HFF-Myc (cell line): ENCODE measurements around the gene PLIN4.

Experiments
- DNase-seq: peaks from one replicate; pipeline ENCODE4 v3.0.0-alpha.2; 2011; ENCODE audit warnings: low read depth; ENCODE audit errors: extremely low read depth
- H3K4me3 ChIP-seq: replicated peaks from 2 replicates; pipeline ENCODE4 v1.5.1; 2011; ENCODE audit warnings: low read depth, mild to moderate bottlenecking, control low read depth, low read length
- TF ChIP-seq, protein P1 (sequence below): IDR thresholded peaks from 2 replicates; pipeline ENCODE4 v1.5.1; 2012; ENCODE audit warnings: mild to moderate bottlenecking, low read depth, low read length, control low read depth; ENCODE audit errors: missing control alignments

Gene PLIN4

DNA sequence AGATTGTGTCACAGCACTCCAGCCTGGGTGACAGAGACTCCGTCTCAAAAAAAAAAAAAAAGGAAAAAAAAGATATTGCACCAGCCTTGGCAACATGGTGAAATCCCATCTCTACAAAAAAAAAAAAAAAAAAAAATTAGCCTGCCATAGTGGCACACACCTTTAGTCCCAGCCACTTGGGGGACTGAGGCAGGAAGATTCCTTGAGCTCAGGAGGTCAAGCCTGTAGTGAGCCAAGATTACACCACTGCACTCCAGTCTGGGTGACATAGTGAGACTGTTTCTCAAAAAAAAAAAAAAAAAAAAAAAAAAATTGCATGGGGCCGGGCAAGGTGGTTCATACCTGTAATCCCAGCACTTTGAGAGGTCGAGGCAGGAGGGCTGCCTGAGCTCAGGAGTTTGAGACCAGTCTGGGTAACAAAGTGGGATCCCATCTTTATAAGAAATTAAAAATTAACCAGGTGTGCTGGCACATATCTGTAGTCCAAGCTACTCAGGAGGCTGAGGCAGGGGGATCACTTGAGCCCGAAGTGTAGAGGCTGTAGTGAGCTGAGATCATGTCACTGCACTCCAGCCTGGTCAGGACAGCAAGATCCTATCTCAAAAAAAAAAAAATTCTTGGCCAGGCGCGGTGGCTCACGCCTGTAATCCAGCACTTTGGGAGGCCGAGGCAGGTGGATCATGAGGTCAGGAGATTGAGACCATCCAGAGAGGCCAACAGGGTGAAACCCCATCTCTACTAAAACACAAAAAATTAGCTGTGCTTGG is 53.3 kb downstream of the PLIN4 start:
- TF ChIP-seq, protein P1, sequence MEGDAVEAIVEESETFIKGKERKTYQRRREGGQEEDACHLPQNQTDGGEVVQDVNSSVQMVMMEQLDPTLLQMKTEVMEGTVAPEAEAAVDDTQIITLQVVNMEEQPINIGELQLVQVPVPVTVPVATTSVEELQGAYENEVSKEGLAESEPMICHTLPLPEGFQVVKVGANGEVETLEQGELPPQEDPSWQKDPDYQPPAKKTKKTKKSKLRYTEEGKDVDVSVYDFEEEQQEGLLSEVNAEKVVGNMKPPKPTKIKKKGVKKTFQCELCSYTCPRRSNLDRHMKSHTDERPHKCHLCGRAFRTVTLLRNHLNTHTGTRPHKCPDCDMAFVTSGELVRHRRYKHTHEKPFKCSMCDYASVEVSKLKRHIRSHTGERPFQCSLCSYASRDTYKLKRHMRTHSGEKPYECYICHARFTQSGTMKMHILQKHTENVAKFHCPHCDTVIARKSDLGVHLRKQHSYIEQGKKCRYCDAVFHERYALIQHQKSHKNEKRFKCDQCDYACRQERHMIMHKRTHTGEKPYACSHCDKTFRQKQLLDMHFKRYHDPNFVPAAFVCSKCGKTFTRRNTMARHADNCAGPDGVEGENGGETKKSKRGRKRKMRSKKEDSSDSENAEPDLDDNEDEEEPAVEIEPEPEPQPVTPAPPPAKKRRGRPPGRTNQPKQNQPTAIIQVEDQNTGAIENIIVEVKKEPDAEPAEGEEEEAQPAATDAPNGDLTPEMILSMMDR: no peak
- no peak for DNase-seq
- no peak overlapping the region for H3K4me3 ChIP-seq

DNA sequence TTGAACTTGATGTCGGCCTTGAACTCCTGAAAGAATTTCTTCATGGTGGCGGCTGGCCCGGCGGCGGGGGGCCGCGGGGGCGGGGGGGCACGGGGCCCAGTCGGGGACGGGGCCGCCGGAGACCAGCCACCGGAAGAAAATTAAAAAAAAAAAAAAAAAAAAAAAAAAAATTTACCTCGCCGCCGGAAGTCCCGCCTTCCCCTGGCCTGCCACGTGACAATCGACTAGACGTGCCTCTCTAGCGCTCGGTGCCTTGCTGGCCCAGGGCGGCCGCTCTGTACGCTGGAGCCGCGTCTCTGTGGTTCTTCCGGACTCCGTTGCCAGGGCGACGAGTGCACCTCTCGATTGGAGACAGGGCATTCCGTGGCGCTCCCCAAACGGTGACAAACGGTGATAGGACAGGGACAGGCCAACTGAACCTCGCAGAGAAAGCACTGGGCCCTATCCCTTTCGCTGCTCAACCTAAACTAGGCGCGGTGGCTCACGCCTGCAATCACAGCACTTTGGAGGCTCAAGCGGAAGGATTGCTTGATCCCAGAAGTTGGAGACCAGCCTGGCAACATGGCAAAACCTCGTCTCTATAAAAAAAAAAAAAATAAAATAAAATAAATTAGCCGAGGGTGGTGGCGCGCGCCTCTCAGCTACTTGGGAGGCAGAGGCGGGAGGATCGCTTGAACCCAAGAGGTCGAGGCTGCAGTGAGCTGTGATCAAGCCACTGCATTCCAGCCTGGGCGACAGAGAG is 60.5 kb downstream of the PLIN4 start, which contains the start of gene UBXN6:
Gene UBXN6, minus strand, starts transcription at position 141 of the 742 bp plus-strand sequence. Its CDS starts 97 bp downstream, at position 44.
- DNase-seq: peak; percentile 87
- TF ChIP-seq, protein P1: no peak

DNA sequence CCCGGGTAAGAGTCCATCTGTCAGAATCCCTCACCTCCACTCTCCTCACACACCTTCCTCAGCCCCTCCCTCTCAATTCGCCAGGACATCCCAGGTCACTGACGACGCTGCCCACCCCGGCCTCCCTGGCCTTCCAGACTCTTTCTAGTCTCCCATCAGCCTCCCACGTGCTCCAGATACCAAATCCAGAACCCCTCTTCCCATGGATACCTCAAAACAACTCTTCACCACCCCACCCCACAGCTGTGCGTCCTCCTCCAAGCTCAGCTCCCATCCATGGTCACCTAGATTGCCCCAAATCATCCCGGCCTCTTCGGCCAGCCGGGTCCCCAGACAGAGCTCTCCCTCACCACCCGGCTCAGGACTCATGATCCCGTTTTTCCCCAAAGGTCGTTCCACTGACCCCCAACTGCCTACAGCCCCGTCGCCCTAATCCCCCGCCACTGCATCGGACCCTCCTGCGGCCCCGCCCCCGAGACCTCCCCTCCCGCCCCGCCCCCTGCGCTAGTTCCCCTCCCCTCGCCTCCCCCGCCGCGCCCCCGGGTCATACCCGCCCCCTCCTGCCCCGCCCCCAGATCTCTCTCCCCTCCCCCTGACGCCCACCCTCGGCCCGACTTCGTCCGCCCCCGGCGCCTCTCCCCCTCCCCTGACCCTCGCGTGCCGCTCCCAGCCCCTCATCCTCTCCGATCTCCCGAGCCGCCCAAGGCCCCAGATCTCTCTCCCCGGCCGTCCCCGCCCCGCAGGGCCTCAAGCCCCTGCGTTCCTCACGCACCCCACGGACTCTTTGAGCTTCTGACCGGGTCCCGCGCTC is 61.2 kb downstream of the PLIN4 start:
- no peak for DNase-seq
- TF ChIP-seq, protein P1: no peak
- peak overlapping the region; percentile 81 for H3K4me3 ChIP-seq

More for the DNA sequence above, 60.5 kb downstream of the PLIN4 start, which contains the start of gene UBXN6:
- peak within 1 kb of the TSS; percentile 81 for H3K4me3 ChIP-seq

DNA sequence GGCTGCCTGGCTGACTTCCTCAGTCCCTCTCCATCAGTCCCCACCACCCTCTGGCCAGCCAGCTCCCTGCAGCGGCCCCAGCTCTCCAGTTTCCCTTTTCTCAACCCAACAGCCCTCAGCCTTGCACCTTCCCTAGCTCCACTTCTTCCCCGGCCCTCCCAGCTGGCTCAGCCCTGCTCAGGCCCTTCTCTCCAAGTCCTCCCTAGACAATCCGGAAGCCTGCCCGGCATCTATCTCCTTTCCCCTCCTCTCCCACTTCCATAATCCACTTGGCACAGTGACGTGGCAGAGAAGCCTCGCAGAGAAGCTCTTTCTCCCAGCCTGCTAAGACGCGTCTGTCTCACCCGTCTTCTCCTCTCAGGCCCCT is 61.8 kb downstream of the PLIN4 start:
- no peak for DNase-seq
- TF ChIP-seq, protein P1: no peak
- H3K4me3 ChIP-seq: peak overlapping the region; percentile 81

DNA sequence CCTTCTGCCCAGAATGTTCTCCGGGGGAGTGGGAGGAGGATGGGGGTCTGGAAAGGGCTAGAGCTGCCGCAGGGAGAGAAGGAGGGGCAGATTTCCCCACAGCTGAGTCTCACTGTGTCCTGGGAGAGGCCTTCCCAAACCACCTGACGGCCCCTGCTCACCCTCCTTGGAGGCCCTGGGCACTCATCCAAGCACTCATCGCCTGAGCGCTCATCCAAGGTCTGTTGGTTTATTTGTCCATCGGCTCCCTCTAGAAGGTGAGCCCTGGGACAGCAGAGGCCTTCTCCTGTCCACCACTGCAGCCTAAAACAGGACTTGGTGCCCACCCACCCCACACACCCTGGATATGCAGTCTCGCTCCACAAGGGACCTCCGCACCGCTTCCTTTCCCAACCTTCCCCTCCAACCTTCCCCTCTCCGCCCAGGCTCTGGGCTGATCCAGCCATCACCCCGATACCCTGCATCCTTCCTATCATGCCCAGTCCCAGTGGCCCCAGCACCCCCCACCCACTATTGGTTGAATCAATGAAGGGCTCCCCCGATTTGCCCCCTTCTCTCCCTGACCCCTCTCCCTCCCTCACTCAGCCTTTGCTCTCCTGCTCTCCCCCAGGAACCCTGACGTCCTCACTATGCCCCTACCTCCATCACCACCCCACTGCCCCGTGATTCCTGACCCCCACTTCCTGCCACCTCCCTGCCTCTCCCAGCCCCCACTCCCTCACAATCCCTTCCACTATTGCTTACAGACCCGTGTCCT is 62.4 kb downstream of the PLIN4 start:
- DNase-seq: no peak
- H3K4me3 ChIP-seq: peak overlapping the region; percentile 81
- TF ChIP-seq, protein P1: no peak
